T-helper 2 cell (primary cell): ENCODE results near the gene EXD3.
"Not testable (repeated sequence)": the region's sequence is repeated elsewhere in the genome, so short reads cannot be mapped to it uniquely, and the experiment has no call there.

Experiments
- DNase-seq, 5 experiments: peaks; one replicate each; pipeline versions ENCODE4 v3.0.0 to v3.0.0-alpha.2; 2012 to 2022

The EXD3 gene

GRCh38 chr9:137268538-137269201 lies 154.3 kb downstream of the EXD3 start:
- no peak for DNase-seq

- no peak for DNase-seq
These were observed 155.0 kb downstream of the EXD3 start for GRCh38 chr9:137267933-137268355.

GRCh38 chr9:137266585-137267453 lies 156.1 kb downstream of the EXD3 start:
- no peak for DNase-seq

- no peak for DNase-seq
These were observed 156.8 kb downstream of the EXD3 start for GRCh38 chr9:137266162-137266527.

GRCh38 chr9:137265496-137266161 lies 157.3 kb downstream of the EXD3 start:
- DNase-seq, result no peak

GRCh38 chr9:137264067-137264466 lies 158.9 kb downstream of the EXD3 start:
- DNase-seq, result no peak

GRCh38 chr9:137263506-137263905 lies 159.5 kb downstream of the EXD3 start:
- no peak for DNase-seq

GRCh38 chr9:137262909-137263285 lies 160.1 kb downstream of the EXD3 start:
- DNase-seq, result no peak

GRCh38 chr9:137262173-137262908 lies 160.6 kb downstream of the EXD3 start:
- not testable (repeated sequence) for DNase-seq
